NCI-H510A treated with DMSO at 0.1 percent for 48 hours (cell line): ENCODE results near the gene CD82.
"Not testable (repeated sequence)": the region's sequence is repeated elsewhere in the genome, so short reads cannot be mapped to it uniquely, and the experiment has no call there.

Experiments used
- DNase-seq: peaks from one replicate; lab custom pipeline; 2025; lab: John Stamatoyannopoulos, UW

Gene CD82

DNA sequence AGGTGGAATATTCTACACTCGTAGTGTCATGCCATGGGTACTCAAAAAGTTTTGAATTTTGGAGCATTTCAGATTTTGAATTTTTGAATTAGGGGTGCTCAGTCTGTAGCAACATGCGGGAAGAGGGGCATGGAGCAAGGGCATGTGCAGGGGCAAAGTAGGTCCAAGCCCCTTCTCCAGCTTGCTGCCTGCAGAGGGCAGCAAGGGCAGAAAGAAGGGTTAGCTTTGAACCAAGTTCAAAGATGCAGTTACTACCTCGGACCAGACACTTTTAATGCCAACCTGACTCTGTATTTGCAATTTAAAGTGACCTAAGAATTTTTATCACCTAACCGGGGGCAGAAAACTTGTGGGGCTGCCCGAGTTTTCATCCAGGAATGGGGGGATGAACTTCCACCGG is 68.2 kb downstream of the CD82 start:
- no peak for DNase-seq

GRCh38 chr11:44634401-44635281 is 69.2 kb downstream of the CD82 start:
- DNase-seq, result no peak

- no peak for DNase-seq
Observed at GRCh38 chr11:44637487-44637886, 72.0 kb downstream of the CD82 start.

GRCh38 chr11:44638032-44638431 is 72.6 kb downstream of the CD82 start:
- no peak for DNase-seq

GRCh38 chr11:44643217-44643616 is 77.8 kb downstream of the CD82 start:
- no peak for DNase-seq

- no peak for DNase-seq
Observed at GRCh38 chr11:44645827-44646226, 80.4 kb downstream of the CD82 start.

GRCh38 chr11:44647255-44647955 is 81.9 kb downstream of the CD82 start:
- not testable (repeated sequence) for DNase-seq

DNA sequence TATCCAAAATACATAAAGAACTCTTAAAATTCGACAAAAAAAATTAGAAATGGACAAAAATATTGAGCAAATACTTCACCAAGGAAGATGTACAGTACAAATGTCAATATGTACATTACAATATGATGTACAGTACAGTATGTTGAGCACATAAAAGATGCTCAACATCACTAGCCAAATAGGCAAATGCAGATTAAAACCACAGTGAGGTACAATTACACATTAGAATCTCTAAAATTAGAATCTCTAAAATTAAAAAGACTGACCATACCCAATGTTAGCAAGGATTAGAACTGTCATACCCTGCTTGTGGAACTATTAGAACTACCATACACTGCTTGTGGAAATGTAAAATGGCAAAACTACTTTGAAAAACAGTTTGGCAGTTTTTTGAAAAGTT is 82.6 kb downstream of the CD82 start:
- DNase-seq, result no peak

DNA sequence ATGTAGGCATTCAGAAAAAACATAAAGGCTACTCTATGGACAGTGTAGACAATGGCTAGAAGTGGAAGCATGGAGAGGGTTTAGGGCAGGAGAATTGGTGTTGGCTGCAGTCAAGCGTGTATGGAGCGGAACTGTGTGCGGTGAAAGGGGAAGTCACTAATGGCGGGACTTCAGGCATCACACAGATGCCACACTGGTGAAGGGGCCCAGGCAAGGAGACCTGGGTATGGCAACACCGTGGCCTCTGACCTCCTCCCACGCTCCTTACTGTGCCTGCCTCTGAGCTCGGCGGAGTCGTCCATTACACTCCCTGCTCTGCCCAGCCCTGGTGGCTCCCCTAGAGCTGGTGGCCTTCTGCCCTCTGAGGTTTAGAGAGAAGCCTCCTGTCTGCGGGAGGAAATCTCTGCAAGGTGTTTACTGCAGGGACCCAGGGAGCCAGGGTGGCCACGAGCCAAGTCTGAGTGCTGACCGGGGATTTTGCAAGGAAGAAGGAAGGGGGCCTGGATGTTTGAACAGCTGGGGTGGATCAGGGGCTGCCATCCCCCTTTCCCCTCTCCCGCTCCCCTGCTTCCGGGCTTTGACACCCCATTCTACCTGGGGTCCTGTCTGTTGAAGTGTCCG is 86.2 kb downstream of the CD82 start:
- no peak for DNase-seq

GRCh38 chr11:44652901-44653644 is 87.6 kb downstream of the CD82 start:
- no peak for DNase-seq

GRCh38 chr11:44654057-44654456 is 88.6 kb downstream of the CD82 start:
- DNase-seq, result no peak

DNA sequence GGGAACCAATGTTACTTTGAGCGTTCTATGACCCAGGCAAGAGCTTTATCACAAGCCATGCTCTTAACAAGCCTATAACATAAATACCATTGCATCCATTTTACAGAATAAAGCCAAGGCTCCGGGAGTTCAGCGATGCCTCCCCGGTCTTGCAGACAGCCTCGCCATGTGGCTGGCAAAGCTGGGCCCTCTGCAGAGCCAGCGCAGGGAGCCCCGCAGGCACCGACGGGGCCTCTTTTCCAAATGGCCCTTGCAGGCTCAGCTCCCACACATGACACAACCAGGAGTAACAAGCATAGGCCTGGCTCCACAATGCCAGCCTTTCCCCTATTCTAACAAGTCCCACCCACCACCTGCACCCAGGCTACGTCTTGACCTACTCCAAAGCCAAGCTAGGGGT is 89.1 kb downstream of the CD82 start:
- no peak for DNase-seq

GRCh38 chr11:44657836-44658505 is 92.5 kb downstream of the CD82 start:
- no peak for DNase-seq

- no peak for DNase-seq
Observed at GRCh38 chr11:44658506-44658850, 93.0 kb downstream of the CD82 start.

DNA sequence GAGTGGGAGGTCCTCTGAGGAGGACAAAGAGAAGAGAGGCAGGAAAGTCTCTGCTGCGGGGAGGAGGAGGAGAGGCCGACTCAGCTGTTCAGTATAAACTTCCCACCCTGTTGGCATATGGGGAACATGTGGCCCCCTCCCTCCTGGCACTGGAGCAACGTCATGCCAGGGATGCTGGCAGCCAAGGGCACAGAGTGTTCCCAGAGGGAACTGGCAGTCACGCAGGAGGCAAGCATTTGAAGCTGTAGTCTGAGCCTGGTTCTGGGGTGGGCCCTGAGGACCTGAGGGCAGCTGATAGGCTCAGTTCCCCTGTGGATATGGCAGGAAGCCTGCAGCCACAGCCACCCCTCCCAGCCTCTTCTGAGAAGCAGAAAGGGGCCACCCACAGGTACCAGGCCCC is 94.2 kb downstream of the CD82 start:
- no peak for DNase-seq

GRCh38 chr11:44660535-44660934 is 95.1 kb downstream of the CD82 start:
- DNase-seq, result not testable (repeated sequence)

DNA sequence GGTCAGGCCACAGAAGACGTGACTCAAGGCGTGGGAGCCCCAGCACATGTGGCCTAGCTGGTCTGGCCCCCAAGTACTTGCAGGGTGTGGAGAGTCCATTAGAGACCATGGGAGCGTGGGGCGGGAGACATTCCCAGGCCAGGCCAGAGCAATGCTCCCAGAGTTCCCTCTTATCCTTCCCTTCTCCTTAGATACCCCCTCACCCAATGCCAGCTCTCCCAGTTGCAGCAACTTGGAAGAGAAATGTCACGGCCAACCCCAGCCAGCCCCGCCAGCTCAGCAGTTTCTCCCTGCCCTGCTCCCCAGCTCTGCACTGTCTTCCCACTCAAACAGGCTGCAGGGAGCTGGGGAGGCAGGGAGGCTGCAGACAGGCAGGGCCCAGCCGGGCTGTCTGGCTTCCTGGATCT is 95.9 kb downstream of the CD82 start:
- no peak for DNase-seq
